SK-N-SH treated with all-trans-retinoic acid at 6 μM for 48 hours (cell line): Measurements from ENCODE around the gene ITIH5.

Source experiments
- BACH2 ChIP-seq: fragments of 250-450 bp; sonication (Bioruptor Pico); IDR thresholded peaks from 2 replicates; pipeline ENCODE4 v1.9.0; 2021; ENCODE audit warnings: mild to moderate bottlenecking, borderline replicate concordance
- CSDC2 ChIP-seq: fragments of 250-450 bp; sonication (Bioruptor Pico); IDR thresholded peaks from 2 replicates; pipeline ENCODE4 v1.5.0; 2020; ENCODE audit warnings: mild to moderate bottlenecking, moderate library complexity
- PPARA ChIP-seq: fragments of 250-450 bp; sonication (Bioruptor Pico); IDR thresholded peaks from 2 replicates; pipeline ENCODE4 v1.5.0; 2020; ENCODE audit warnings: mild to moderate bottlenecking, borderline replicate concordance
- RARB ChIP-seq: fragments of 250-450 bp; sonication (Bioruptor Pico); IDR thresholded peaks from 2 replicates; pipeline ENCODE4 v1.8.0; 2021; ENCODE audit warnings: mild to moderate bottlenecking, moderate library complexity
- SNAI2 ChIP-seq: fragments of 250-450 bp; sonication (Bioruptor Pico); IDR thresholded peaks from 2 replicates; pipeline ENCODE4 v1.5.0; 2020; ENCODE audit warnings: mild to moderate bottlenecking, moderate library complexity
- TOX ChIP-seq: fragments of 250-450 bp; sonication (Bioruptor Pico); IDR thresholded peaks from 2 replicates; pipeline ENCODE4 v1.8.0; 2021; ENCODE audit warnings: mild to moderate bottlenecking, moderate library complexity, borderline replicate concordance
- ZFP3 ChIP-seq: fragments of 250-450 bp; sonication (Bioruptor Pico); IDR thresholded peaks from 2 replicates; pipeline ENCODE4 v1.5.0; 2020; ENCODE audit warnings: mild to moderate bottlenecking, moderate library complexity
- ZFP30 ChIP-seq: fragments of 450-650 bp; formaldehyde crosslinking; IDR thresholded peaks from 2 replicates; pipeline ENCODE4 v1.5.0; 2022; ENCODE audit warnings: mild to moderate bottlenecking, moderate library complexity
- ZNF565 ChIP-seq: fragments of 450-650 bp; formaldehyde crosslinking; conservative IDR thresholded peaks from 2 replicates; pipeline ENCODE4 v1.5.0; 2020; ENCODE audit warnings: low read depth, mild to moderate bottlenecking, moderate library complexity
- TF ChIP-seq, protein P1 (sequence below): fragments of 250-450 bp; sonication (Bioruptor Pico); IDR thresholded peaks from 2 replicates; pipeline ENCODE4 v1.8.0; 2020; ENCODE audit warnings: mild to moderate bottlenecking, moderate library complexity, borderline replicate concordance
- TF ChIP-seq, protein P2 (sequence below): fragments of 250-450 bp; sonication (Bioruptor Pico); IDR thresholded peaks from 2 replicates; pipeline ENCODE4 v1.5.1; 2020; ENCODE audit warnings: low read depth, mild to moderate bottlenecking, moderate library complexity

DNA sequence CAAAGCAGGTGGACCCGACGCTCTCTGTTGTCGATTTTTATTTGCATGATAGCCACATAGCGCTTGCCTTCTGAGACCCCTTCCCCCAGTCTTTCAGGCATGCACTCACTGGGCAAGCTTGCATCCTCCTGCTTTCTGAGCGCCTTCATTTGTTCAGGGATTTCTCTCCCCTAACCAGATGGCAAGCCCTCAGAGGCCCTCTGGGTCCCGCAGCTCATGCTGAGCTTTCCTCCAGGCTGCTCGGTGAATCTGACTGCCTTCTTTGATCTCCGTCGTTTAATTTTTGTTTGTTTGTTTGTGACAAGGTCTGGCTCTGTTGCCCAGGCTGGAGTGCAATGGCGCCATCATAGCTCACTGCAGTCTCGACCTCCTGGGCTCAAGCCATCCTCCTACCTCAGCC, 58.8 kb downstream of the ITIH5 start:
- TF ChIP-seq RARB (CRISPR knock-in tag), result no peak
- TF ChIP-seq SNAI2 (CRISPR knock-in tag), result no peak
- TF ChIP-seq ZNF565 (CRISPR knock-in tag), result no peak
- no peak for TF ChIP-seq BACH2
- no peak for TF ChIP-seq CSDC2 (CRISPR knock-in tag)
- no peak for TF ChIP-seq ZFP3
- no peak for TF ChIP-seq ZFP30
- TF ChIP-seq, protein P1, sequence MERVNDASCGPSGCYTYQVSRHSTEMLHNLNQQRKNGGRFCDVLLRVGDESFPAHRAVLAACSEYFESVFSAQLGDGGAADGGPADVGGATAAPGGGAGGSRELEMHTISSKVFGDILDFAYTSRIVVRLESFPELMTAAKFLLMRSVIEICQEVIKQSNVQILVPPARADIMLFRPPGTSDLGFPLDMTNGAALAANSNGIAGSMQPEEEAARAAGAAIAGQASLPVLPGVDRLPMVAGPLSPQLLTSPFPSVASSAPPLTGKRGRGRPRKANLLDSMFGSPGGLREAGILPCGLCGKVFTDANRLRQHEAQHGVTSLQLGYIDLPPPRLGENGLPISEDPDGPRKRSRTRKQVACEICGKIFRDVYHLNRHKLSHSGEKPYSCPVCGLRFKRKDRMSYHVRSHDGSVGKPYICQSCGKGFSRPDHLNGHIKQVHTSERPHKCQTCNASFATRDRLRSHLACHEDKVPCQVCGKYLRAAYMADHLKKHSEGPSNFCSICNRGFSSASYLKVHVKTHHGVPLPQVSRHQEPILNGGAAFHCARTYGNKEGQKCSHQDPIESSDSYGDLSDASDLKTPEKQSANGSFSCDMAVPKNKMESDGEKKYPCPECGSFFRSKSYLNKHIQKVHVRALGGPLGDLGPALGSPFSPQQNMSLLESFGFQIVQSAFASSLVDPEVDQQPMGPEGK, result no peak
- TF ChIP-seq TOX, result no peak
- TF ChIP-seq, protein P2, sequence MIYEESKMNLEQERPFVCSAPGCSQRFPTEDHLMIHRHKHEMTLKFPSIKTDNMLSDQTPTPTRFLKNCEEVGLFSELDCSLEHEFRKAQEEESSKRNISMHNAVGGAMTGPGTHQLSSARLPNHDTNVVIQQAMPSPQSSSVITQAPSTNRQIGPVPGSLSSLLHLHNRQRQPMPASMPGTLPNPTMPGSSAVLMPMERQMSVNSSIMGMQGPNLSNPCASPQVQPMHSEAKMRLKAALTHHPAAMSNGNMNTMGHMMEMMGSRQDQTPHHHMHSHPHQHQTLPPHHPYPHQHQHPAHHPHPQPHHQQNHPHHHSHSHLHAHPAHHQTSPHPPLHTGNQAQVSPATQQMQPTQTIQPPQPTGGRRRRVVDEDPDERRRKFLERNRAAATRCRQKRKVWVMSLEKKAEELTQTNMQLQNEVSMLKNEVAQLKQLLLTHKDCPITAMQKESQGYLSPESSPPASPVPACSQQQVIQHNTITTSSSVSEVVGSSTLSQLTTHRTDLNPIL, result no peak
- TF ChIP-seq PPARA, result no peak
